Natural killer cell (primary cell): ENCODE results near the gene SRPRB. TPM values are rescaled to one million over a fixed set of nuclear protein-coding genes. Genes with fewer than 3 reads are reported as not detected.

Experiments used
- ATAC-seq, 3 donors: fragments of 150-1000 bp in 2 of 3; fragments of 200-7000 bp in 1 of 3; cut with Tn5 transposase; 1 replicate in 1 of 3; 2 replicates in 2 of 3; pipeline ENCODE4 v1.10.0; 2021; ENCODE audit warnings: mild to moderate bottlenecking in 2 of 3, moderate library complexity in 2 of 3
- DNase-seq, 2 donors: peaks; one replicate each; pipeline versions ENCODE4 v3.0.0 to v3.0.0-alpha.2; 2013 to 2021; ENCODE audit warnings: mixed read lengths in 1 of 2
- H3K27ac ChIP-seq: one replicate; pipeline ENCODE4 v1.5.1; 2013; ENCODE audit warnings: mild to moderate bottlenecking, low read length
- H3K27me3 ChIP-seq: one replicate; pipeline ENCODE4 v1.6.1; 2013; ENCODE audit warnings: low read length; ENCODE audit not compliant: control insufficient read depth, insufficient read depth
- H3K36me3 ChIP-seq: one replicate; pipeline ENCODE4 v1.6.1; 2013; ENCODE audit warnings: low read length; ENCODE audit not compliant: control insufficient read depth, insufficient read depth
- H3K4me1 ChIP-seq: one replicate; pipeline ENCODE4 v1.6.1; 2013; ENCODE audit warnings: low read length; ENCODE audit not compliant: control insufficient read depth, insufficient read depth
- H3K4me3 ChIP-seq: one replicate; pipeline ENCODE4 v1.5.1; 2013; ENCODE audit warnings: low read length
- H3K9me3 ChIP-seq: one replicate; pipeline ENCODE4 v1.6.1; 2013; ENCODE audit warnings: low read length; ENCODE audit not compliant: control insufficient read depth, insufficient read depth
- H3K27ac Mint-ChIP-seq, 2 donors: one replicate each; pipeline ENCODE4 v1.8.0; 2022; ENCODE audit warnings: mild to moderate bottlenecking in 2 of 2, mixed read lengths in 2 of 2, moderate library complexity in 1 of 2
- H3K27me3 Mint-ChIP-seq, 2 donors: one replicate each; pipeline ENCODE4 v1.8.0; 2022; ENCODE audit warnings: low read depth in 2 of 2, mixed read lengths in 2 of 2
- H3K36me3 Mint-ChIP-seq: one replicate; pipeline ENCODE4 v1.8.0; 2022; ENCODE audit warnings: mixed read lengths
- H3K4me1 Mint-ChIP-seq, 2 donors: one replicate each; pipeline ENCODE4 v1.8.0; 2022; ENCODE audit warnings: mixed read lengths in 2 of 2
- H3K4me3 Mint-ChIP-seq: one replicate; pipeline ENCODE4 v1.8.0; 2022; ENCODE audit warnings: mild to moderate bottlenecking, moderate library complexity, mixed read lengths
- H3K9me3 Mint-ChIP-seq, 2 donors: one replicate each; pipeline ENCODE4 v1.8.0; 2022; ENCODE audit warnings: mixed read lengths in 2 of 2
- WGBS: methylation state at CpG from one replicate; pipeline ENCODE4 v1.1.7; 2013; ENCODE audit warnings: missing lambda C conversion rate; ENCODE audit not compliant: insufficient coverage; 5-methylcytosine and 5-hydroxymethylcytosine counted together
- intact Hi-C: fragments of 100-400 bp; cut with micrococcal nuclease; formaldehyde crosslinking; loops from one replicate; pipeline ENCODE4 v1.14.2; 2022
- total RNA-seq, 4 donors: library from RNA; stranded (reverse); fragments of 120-200 nt in 1 of 4; gene quantifications; one replicate each; pipeline versions ENCODE4 v1.2.3 to v1.2.4, GENCODE V29; 2013 to 2022
- TF ChIP-seq, protein P1 (sequence below): fragments of 200-600 bp; IDR thresholded peaks from one replicate; pipeline ENCODE4 v1.8.0; 2022; ENCODE audit warnings: antibody characterized with exemption

SRPRB gene
- total RNA-seq, 3 donors from 2014 or later (not counting 1 experiment from before 2014, with no cell fraction given) = 19.8 to 26.4 (median 22.4) TPM

- Mint-ChIP-seq H3K27ac (no peak overlapping the region), H3K36me3 (no peaks in the 10 kb centered on the region), H3K4me1 (no peaks in the 10 kb centered on the region), H3K27me3 (peaks cover 3 to 6% of the 10 kb centered on the region in 2 donors), H3K9me3 (no peaks in the 10 kb centered on the region), H3K4me3 (no peak overlapping the region)
- H3K9me3 ChIP-seq = no peaks in the 10 kb centered on the region
- H3K4me3 ChIP-seq = no peak overlapping the region
- no peak for ATAC-seq
- TF ChIP-seq, protein P1, sequence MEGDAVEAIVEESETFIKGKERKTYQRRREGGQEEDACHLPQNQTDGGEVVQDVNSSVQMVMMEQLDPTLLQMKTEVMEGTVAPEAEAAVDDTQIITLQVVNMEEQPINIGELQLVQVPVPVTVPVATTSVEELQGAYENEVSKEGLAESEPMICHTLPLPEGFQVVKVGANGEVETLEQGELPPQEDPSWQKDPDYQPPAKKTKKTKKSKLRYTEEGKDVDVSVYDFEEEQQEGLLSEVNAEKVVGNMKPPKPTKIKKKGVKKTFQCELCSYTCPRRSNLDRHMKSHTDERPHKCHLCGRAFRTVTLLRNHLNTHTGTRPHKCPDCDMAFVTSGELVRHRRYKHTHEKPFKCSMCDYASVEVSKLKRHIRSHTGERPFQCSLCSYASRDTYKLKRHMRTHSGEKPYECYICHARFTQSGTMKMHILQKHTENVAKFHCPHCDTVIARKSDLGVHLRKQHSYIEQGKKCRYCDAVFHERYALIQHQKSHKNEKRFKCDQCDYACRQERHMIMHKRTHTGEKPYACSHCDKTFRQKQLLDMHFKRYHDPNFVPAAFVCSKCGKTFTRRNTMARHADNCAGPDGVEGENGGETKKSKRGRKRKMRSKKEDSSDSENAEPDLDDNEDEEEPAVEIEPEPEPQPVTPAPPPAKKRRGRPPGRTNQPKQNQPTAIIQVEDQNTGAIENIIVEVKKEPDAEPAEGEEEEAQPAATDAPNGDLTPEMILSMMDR = no peak
- no peak overlapping the region for H3K27ac ChIP-seq
- intact Hi-C loops = no loop called here
- H3K27me3 ChIP-seq = no peaks in the 10 kb centered on the region
- H3K4me1 ChIP-seq = no peaks in the 10 kb centered on the region
- no peak for DNase-seq
- H3K36me3 ChIP-seq = no peaks in the 10 kb centered on the region
- WGBS = 86% methylated on average over 3 of the region's 3 CpGs
Measured at GRCh38 chr3:133773732-133774131, 31.9 kb upstream of the SRPRB start.

DNA sequence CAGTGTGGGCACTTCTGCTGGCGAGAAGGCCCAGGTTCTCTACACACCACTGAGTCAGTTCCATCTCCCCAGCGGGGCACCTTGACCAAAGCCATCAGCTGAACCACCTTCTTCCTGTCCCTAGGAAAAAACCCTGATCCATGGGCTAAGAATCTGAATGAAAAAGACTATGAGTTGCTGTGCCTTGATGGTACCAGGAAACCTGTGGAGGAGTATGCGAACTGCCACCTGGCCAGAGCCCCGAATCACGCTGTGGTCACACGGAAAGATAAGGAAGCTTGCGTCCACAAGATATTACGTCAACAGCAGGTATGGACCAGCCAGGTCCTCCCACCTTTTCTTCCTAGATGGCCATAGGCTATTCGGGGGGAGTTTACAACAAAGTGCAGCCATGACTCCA, 30.3 kb upstream of the SRPRB start:
- no peak overlapping the region for H3K27ac Mint-ChIP-seq
- H3K9me3 Mint-ChIP-seq = no peaks in the 10 kb centered on the region
- 87% methylated on average over 9 of the region's 9 CpGs for WGBS
- peaks cover 6 to 13% of the 10 kb centered on the region in 2 donors for H3K27me3 Mint-ChIP-seq
- H3K27ac ChIP-seq = no peak overlapping the region
- no peaks in the 10 kb centered on the region for H3K36me3 Mint-ChIP-seq
- H3K4me1 Mint-ChIP-seq = no peaks in the 10 kb centered on the region
- H3K36me3 ChIP-seq = no peaks in the 10 kb centered on the region
- ATAC-seq (no peak), DNase-seq (no peak)
- TF ChIP-seq, protein P1 = no peak
- H3K4me1 ChIP-seq = no peaks in the 10 kb centered on the region
- no peak overlapping the region for H3K4me3 ChIP-seq
- H3K9me3 ChIP-seq = no peaks in the 10 kb centered on the region
- no peak overlapping the region for H3K4me3 Mint-ChIP-seq
- intact Hi-C loops = no loop called here
- H3K27me3 ChIP-seq = no peaks in the 10 kb centered on the region

DNA sequence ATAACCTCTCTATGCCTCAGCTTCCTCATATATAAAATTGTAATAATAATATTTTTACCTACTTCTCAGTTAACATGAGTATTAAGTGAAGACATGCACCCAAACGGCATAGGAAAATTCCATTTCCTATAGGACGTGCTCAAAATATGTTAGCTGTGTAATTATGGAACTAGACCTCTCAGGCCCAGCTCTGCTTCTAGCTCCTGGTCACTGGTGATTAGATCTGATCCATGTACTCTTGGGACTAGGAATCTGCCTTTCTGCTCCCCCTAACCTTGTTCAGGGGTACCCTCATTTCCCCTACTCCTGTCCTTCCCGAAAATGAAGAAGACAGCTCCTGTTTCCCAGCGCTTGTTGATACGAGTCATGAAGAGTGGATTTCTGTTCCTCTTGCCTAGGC, 29.8 kb upstream of the SRPRB start:
- TF ChIP-seq, protein P1 = no peak
- ATAC-seq (no peak), DNase-seq (no peak)
- no peak overlapping the region for H3K27ac ChIP-seq
- Mint-ChIP-seq H3K27ac (no peak overlapping the region), H3K4me3 (no peak overlapping the region), H3K27me3 (peaks cover 6 to 13% of the 10 kb centered on the region in 2 donors), H3K4me1 (no peaks in the 10 kb centered on the region), H3K9me3 (no peaks in the 10 kb centered on the region), H3K36me3 (no peaks in the 10 kb centered on the region)
- no peaks in the 10 kb centered on the region for H3K4me1 ChIP-seq
- 98% methylated on average over 5 of the region's 5 CpGs for WGBS
- intact Hi-C loops = no loop called here
- no peaks in the 10 kb centered on the region for H3K9me3 ChIP-seq
- no peak overlapping the region for H3K4me3 ChIP-seq
- H3K27me3 ChIP-seq = no peaks in the 10 kb centered on the region
- H3K36me3 ChIP-seq = no peaks in the 10 kb centered on the region

- WGBS = 91% methylated on average over 7 of the region's 7 CpGs
- no peaks in the 10 kb centered on the region for H3K4me1 ChIP-seq
- TF ChIP-seq, protein P1 = no peak
- no peak for DNase-seq
- no peaks in the 10 kb centered on the region for H3K9me3 ChIP-seq
- H3K4me3 ChIP-seq = no peak overlapping the region
- no peak for ATAC-seq
- Mint-ChIP-seq H3K4me3 (no peak overlapping the region), H3K27me3 (peaks cover 13 to 14% of the 10 kb centered on the region in 2 donors), H3K36me3 (no peaks in the 10 kb centered on the region), H3K27ac (no peak overlapping the region), H3K9me3 (no peaks in the 10 kb centered on the region), H3K4me1 (no peaks in the 10 kb centered on the region)
- H3K27ac ChIP-seq = no peak overlapping the region
- H3K27me3 ChIP-seq = no peaks in the 10 kb centered on the region
- intact Hi-C loops = no loop called here
- H3K36me3 ChIP-seq = no peaks in the 10 kb centered on the region
Measured at GRCh38 chr3:133776794-133777438, 28.7 kb upstream of the SRPRB start.
